Esophagus (tissue), 2 donors: ENCODE results near the gene RNF150. TPM values are rescaled to one million over a fixed set of nuclear protein-coding genes. Genes with fewer than 3 reads are reported as not detected.

ENCODE experiments used
- H3K27ac ChIP-seq, 2 donors: one replicate each; pipeline ENCODE4 v1.5.1; 2013; ENCODE audit warnings: low read depth in 2 of 2, mild to moderate bottlenecking in 2 of 2, inconsistent platforms in 1 of 2, low read length in 1 of 2, moderate library complexity in 1 of 2
- H3K27me3 ChIP-seq, 2 donors: one replicate each; pipeline ENCODE4 v1.6.1; 2013; ENCODE audit warnings: low read length in 2 of 2, control low read depth in 1 of 2, mild to moderate bottlenecking in 1 of 2; ENCODE audit not compliant: insufficient read depth in 2 of 2, control insufficient read depth in 1 of 2
- H3K36me3 ChIP-seq, 2 donors: one replicate each; pipeline ENCODE4 v1.6.1; 2013; ENCODE audit warnings: low read length in 1 of 2; ENCODE audit not compliant: control insufficient read depth in 2 of 2, insufficient read depth in 2 of 2
- H3K4me1 ChIP-seq, 2 donors: one replicate each; pipeline ENCODE4 v1.6.1; 2013; ENCODE audit warnings: low read length in 1 of 2; ENCODE audit not compliant: control insufficient read depth in 2 of 2, insufficient read depth in 2 of 2
- H3K4me3 ChIP-seq, 2 donors: one replicate each; pipeline ENCODE4 v1.5.1; 2013; ENCODE audit warnings: low read length in 2 of 2, mild to moderate bottlenecking in 2 of 2, low read depth in 1 of 2, moderate library complexity in 1 of 2
- H3K9me3 ChIP-seq, 2 donors: one replicate each; pipeline ENCODE4 v1.6.1; 2013; ENCODE audit warnings: mild to moderate bottlenecking in 2 of 2, low read depth in 1 of 2, low read length in 1 of 2, moderate library complexity in 1 of 2; ENCODE audit not compliant: control insufficient read depth in 2 of 2, insufficient read depth in 1 of 2
- WGBS, 2 donors: extraction: QIAGEN DNeasy Blood & Tissue Kit; methylation state at CpG; one replicate each; pipeline ENCODE4 v1.1.7; 2013; 5-methylcytosine and 5-hydroxymethylcytosine counted together
- polyA plus RNA-seq, 2 donors: library from polyadenylated mRNA; stranded (reverse); fragments of 200-250 nt; gene quantifications; one replicate each; pipeline ENCODE4 v1.2.3, GENCODE V29; 2013
- donor health status: healthy with polysubstance abuse.
- donor health status: Bipolar disorder and iron deficiency.

Gene RNF150
- polyA plus RNA-seq, 2 donors, result 0.41 to 0.87 TPM

DNA sequence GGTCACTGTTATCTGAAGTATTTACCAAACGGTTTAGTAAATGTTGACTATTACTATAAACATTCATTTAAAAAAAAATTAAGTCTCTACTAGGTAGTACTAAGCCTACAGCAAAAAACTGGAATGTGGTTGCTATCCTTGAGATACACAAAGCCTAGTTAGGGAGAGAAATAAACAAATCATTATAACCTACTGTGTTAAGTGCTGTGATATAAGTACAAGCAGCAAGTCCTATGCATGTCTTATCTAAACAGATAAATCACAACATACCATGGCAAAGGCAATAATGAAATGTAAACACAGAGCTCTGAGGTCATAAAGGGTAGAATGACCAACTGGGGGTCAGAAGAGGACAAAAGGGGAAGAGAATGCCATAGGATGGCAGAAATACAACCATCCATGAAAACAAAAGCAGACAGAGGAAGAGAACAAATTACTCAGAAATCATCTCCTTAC, 92.2 kb downstream of the RNF150 start:
- H3K4me3 ChIP-seq, result no peak overlapping the region
- no peaks in the 10 kb centered on the region for H3K4me1 ChIP-seq
- H3K27ac ChIP-seq, result no peak overlapping the region
- WGBS, 2 donors, result 36 to 38% methylated on average over 1 of the region's 1 CpG
- H3K9me3 ChIP-seq, result no peaks in the 10 kb centered on the region
- H3K36me3 ChIP-seq, result no peaks in the 10 kb centered on the region
- no peaks in the 10 kb centered on the region for H3K27me3 ChIP-seq

DNA sequence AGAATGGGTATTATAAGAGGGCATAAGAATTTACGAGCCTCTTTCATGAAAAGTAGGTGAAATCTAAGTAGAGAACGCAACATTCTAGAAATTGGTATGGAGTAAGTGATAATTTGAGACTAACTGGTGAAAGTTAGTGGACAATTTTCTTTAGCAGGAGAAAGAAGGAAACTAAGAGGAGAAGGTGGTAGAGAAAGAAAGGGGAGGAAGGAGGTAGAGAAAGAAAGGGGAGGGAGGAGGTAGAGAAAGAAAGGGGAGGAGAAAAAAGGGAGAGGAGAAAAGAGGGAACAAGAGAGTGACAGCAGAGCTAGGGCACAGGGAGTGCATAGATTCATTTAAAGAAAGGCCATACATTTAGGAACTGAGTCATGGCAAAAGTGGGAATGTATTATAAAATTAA, 94.1 kb downstream of the RNF150 start:
- Histone ChIP-seq H3K27me3 (no peaks in the 10 kb centered on the region), H3K9me3 (no peaks in the 10 kb centered on the region), H3K4me3 (no peak overlapping the region), H3K36me3 (no peaks in the 10 kb centered on the region), H3K27ac (no peak overlapping the region), H3K4me1 (no peaks in the 10 kb centered on the region)
- 93 to 94% methylated on average over 2 of the region's 2 CpGs for WGBS, 2 donors

DNA sequence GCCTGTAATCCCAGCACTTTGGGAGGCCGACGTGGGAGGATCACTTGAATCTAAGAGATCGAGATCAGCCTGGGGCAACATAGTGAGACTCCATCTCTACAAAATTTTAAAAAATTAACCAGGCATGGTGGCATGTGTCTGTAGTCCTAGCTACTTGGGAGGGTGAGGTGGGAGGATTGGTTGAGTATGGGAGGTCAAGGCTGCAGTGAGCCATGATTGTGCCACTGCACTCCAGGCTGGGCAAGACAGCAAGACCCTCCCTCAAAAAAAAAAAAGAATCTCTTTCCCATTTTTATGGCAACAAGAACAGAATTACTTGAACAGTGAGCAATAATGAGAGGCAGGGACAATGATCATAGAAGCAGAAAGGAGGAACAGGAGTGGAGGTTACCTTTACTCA, 94.8 kb downstream of the RNF150 start:
- no peaks in the 10 kb centered on the region for H3K9me3 ChIP-seq
- no peak overlapping the region for H3K27ac ChIP-seq
- no peak overlapping the region for H3K4me3 ChIP-seq

DNA sequence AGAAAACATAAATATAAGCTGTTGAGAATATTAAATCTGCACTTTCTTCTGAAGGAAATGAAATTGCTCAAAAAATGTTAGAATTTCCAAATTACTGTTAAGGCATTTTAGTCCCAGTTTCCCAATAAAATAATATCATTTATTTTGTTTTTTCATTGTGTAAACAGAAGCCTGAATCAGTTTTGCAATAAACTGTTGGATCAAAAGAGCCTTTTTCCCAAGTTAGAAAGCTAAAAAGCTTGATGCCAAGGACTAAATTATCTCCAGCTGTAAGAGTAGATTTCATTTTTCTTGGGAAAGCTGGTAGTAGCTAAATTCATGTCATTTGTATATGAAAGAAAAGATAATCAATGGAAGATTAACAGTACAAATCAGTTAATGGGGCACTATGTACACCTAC, 95.8 kb downstream of the RNF150 start:
- no peak overlapping the region for H3K27ac ChIP-seq
- no peaks in the 10 kb centered on the region for H3K27me3 ChIP-seq
- H3K4me3 ChIP-seq, result no peak overlapping the region
- H3K36me3 ChIP-seq, result no peaks in the 10 kb centered on the region
- H3K9me3 ChIP-seq, result no peaks in the 10 kb centered on the region
- H3K4me1 ChIP-seq, result no peaks in the 10 kb centered on the region

More for the DNA sequence above, 94.8 kb downstream of the RNF150 start:
- 92% methylated on average over 3 of the region's 3 CpGs for WGBS, 2 donors
- Histone ChIP-seq H3K36me3 (no peaks in the 10 kb centered on the region), H3K27me3 (no peaks in the 10 kb centered on the region), H3K4me1 (no peaks in the 10 kb centered on the region)

DNA sequence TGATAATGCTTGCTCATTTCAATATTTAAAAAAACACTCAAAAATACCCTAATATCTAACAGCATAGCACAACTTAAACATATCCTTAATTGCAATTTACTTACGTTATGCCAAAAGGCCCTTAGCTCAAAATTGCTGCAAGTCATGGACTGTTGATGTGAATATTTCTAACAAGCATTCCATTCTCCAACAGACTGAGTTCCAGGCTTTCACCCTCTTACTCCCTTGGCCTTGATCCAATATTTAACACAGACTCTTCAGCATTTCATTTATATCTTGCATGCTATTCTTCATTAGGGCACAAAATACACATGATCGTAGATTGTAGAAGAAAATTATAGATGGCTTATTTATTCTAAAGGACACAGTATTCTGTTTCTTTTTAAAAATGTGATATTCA, 96.5 kb downstream of the RNF150 start:
- 67 to 74% methylated on average over 2 of the region's 2 CpGs for WGBS, 2 donors

DNA sequence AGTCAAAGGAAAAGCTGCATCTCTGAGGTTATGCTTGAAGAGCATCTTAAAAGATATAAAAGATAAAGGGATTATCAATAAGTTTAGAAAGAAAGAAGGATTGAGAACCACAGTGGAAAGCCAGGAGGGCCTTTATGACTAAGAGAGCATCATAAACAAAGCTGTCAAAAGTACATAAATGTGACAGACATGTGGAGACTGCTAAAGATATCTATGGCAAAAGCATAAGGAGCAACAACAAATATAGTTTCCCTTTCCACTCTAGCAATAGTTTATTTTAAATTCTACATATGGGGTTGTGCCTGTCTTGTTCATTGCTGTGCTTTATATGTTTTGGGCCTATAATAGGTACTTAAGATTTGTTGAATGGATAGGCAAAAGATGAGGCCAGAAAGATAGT, 97.3 kb downstream of the RNF150 start:
- Histone ChIP-seq H3K4me3 (no peak overlapping the region), H3K36me3 (no peaks in the 10 kb centered on the region), H3K27ac (no peak overlapping the region), H3K9me3 (no peaks in the 10 kb centered on the region), H3K4me1 (no peaks in the 10 kb centered on the region), H3K27me3 (no peaks in the 10 kb centered on the region)

More for the DNA sequence above, 96.5 kb downstream of the RNF150 start:
- no peak overlapping the region for H3K4me3 ChIP-seq
- H3K27me3 ChIP-seq, result no peaks in the 10 kb centered on the region
- no peaks in the 10 kb centered on the region for H3K9me3 ChIP-seq
- H3K27ac ChIP-seq, result no peak overlapping the region
- H3K36me3 ChIP-seq, result no peaks in the 10 kb centered on the region
- no peaks in the 10 kb centered on the region for H3K4me1 ChIP-seq

DNA sequence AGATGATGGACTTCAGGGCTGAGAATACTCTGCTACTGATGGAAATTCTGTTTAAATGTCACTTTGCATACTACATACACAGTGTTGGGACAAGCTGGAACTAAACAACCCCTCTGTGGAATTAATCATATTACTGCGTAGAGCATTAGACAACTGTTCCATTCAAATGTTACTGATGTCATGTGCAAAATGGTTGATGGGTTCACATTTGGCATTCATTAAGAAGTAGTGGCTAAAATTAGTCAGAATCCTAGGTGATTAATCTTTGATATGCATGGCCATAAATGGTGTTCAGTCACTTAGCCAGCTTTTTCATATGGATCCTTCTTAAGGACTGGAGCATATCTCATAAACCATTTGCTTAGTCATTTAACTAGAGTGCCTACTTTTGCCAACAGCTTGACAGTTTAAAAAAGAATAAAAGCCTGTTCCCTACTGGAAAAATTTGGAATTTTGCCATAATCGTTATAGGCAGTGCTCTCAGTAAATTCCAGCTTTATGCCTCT, 105.2 kb downstream of the RNF150 start:
- Histone ChIP-seq H3K36me3 (no peaks in the 10 kb centered on the region), H3K9me3 (no peaks in the 10 kb centered on the region), H3K27me3 (no peaks in the 10 kb centered on the region), H3K4me3 (no peak overlapping the region), H3K4me1 (no peaks in the 10 kb centered on the region), H3K27ac (no peak overlapping the region)
- WGBS, 2 donors, result 30 to 33% methylated on average over 2 of the region's 2 CpGs

DNA sequence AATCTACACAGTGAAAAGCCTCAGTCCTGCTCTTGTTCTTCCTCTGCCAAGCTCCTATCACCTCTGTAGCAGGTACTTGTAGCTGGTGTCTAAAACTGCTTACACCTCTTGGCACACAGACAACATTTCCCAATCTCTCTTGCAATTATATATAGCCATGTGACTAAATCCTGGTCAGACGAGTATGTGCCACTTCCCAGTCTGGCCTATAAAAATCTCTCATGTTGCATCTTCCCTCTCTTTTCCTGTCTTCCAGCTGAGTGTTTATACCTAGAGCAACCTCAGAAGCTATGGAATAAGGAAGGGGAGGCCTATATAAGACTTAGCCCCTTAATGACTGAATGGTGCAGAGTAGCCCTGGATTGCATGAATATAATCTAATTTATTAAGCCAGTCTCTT, 105.8 kb downstream of the RNF150 start:
- H3K36me3 ChIP-seq, result no peaks in the 10 kb centered on the region
- H3K27me3 ChIP-seq, result no peaks in the 10 kb centered on the region
- H3K27ac ChIP-seq, result no peak overlapping the region
- H3K9me3 ChIP-seq, result no peaks in the 10 kb centered on the region
- H3K4me1 ChIP-seq, result no peaks in the 10 kb centered on the region
- H3K4me3 ChIP-seq, result no peak overlapping the region
- WGBS, 2 donors, result 22 to 35% methylated on average over 1 of the region's 1 CpG

DNA sequence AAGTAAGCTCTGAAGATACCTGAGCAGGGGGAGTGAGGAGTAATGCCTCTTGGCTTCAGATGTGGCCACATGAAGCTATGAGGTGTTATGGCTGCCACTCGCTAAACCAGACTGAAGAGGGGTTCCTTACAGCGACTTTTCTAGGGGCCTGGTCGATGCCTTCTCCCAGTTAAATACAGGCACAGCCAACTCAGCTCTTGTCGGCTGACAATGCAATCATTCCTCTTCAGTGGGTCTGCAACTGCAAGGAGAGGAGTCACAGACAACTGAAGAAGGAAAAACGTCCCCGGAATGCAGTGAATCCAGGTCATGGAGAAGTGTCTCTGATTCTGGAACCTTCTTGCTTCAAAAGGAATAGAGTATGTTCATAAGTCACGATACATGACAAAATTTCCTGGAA, 106.4 kb downstream of the RNF150 start:
- Histone ChIP-seq H3K9me3 (no peaks in the 10 kb centered on the region), H3K27ac (no peak overlapping the region), H3K36me3 (no peaks in the 10 kb centered on the region), H3K27me3 (no peaks in the 10 kb centered on the region), H3K4me1 (peaks cover 0 to under 1% of the 10 kb centered on the region in 2 donors), H3K4me3 (no peak overlapping the region)
- 85 to 91% methylated on average over 7 of the region's 7 CpGs for WGBS, 2 donors

DNA sequence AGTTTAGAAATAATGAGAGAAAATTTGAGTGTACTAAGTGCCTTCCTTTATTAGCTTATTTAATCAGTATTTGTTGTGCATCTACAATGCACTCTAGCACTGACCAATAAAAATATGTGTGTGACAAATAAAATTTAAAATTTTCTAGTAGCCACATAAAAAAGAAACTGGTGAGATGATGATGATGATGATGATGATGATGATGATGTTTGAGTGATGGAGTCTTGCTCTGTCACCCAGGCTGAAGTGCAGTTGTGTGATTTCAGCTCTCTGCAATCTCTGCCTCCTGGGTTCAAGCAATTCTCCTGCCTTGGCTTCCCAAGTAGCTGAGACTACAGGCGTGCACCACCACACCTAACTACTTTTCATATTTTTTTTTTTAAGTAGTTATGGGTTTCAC, 110.2 kb downstream of the RNF150 start:
- WGBS, 2 donors, result 84 to 100% methylated on average over 1 of the region's 1 CpG
- peaks cover 0 to 2% of the 10 kb centered on the region in 2 donors for H3K4me1 ChIP-seq
- no peaks in the 10 kb centered on the region for H3K27me3 ChIP-seq
- no peak overlapping the region for H3K4me3 ChIP-seq
- H3K9me3 ChIP-seq, result no peaks in the 10 kb centered on the region
- H3K36me3 ChIP-seq, result no peaks in the 10 kb centered on the region
- no peak overlapping the region for H3K27ac ChIP-seq
